Retina (tissue), 1 donor: ENCODE measurements around the gene THUMPD1.

Experiments
- DNase-seq: peaks from one replicate; pipeline ENCODE4 v3.0.0-alpha.2; 2016

The THUMPD1 gene

DNA sequence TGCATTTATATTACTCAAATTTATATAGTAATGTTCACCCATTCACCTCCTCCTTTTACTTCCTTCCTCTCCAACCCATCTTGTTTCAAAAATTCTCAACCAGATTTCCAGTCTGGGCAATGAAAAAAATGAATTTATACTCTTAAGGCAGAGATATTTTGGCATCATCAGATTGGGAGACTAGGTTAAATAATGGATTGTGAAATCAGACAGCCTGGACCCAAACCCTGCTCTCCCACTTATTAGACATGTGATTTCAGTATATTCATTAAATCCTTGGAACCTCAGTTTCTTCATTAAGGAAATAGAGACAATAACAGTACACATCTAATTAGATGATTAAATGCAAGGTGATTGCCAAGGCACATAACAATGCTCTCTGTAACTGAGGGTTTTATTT lies 52.0 kb downstream of the THUMPD1 start:
- DNase-seq, result no peak

DNA sequence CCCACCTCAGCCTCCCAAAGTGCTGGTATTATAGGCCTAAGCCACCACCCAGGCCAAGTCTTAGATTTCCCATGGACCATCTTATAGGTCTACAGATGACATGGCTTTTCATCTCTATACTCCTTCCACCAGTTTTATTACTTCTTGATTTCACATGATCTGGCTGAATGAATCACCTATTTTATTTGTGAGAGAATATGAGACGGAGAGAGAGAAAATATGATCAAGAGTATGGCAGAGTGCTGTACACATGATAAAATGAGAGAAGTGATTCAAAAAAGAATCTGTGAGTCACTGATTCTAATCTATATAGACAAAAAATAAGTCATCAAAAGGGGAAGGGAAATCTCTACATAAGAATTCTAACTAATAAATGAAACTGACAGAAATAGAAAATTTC lies 57.8 kb downstream of the THUMPD1 start:
- no peak for DNase-seq
